Ishikawa (cell line): ENCODE data around the gene PRUNE2.

ENCODE experiments used
- CEBPB ChIP-seq: IDR thresholded peaks from 2 replicates; pipeline ENCODE4 v1.6.1; 2012
- CREB1 ChIP-seq: IDR thresholded peaks from 2 replicates; pipeline ENCODE4 v1.6.1; 2012; ENCODE audit warnings: low read depth
- EGR1 ChIP-seq: IDR thresholded peaks from 2 replicates; pipeline ENCODE4 v1.6.1; 2012
- EP300 ChIP-seq: IDR thresholded peaks from 2 replicates; pipeline ENCODE4 v1.6.1; 2012; ENCODE audit warnings: borderline replicate concordance
- FOXM1 ChIP-seq: IDR thresholded peaks from 2 replicates; pipeline ENCODE4 v1.6.1; 2012; ENCODE audit warnings: low read depth, borderline replicate concordance
- MAX ChIP-seq: IDR thresholded peaks from 2 replicates; pipeline ENCODE4 v1.6.1; 2012
- NFIC ChIP-seq: IDR thresholded peaks from 2 replicates; pipeline ENCODE4 v1.6.1; 2012
- RAD21 ChIP-seq: IDR thresholded peaks from 2 replicates; pipeline ENCODE4 v1.6.1; 2012; ENCODE audit warnings: low read depth
- TAF1 ChIP-seq: IDR thresholded peaks from 2 replicates; pipeline ENCODE4 v1.6.1; 2012; ENCODE audit warnings: low read depth, mild to moderate bottlenecking
- TCF12 ChIP-seq: IDR thresholded peaks from 2 replicates; pipeline ENCODE4 v1.6.1; 2012; ENCODE audit warnings: low read depth
- TEAD4 ChIP-seq: IDR thresholded peaks from 2 replicates; pipeline ENCODE4 v1.6.1; 2012
- USF1 ChIP-seq: IDR thresholded peaks from 2 replicates; pipeline ENCODE4 v1.6.1; 2012
- YY1 ChIP-seq: IDR thresholded peaks from 2 replicates; pipeline ENCODE4 v1.6.1; 2012; ENCODE audit warnings: low read depth
- ZBTB7A ChIP-seq: IDR thresholded peaks from 2 replicates; pipeline ENCODE4 v1.6.1; 2012; ENCODE audit warnings: low read depth
- TF ChIP-seq, protein P1 (sequence below): IDR thresholded peaks from 2 replicates; pipeline ENCODE4 v1.6.1; 2012; ENCODE audit warnings: low read depth, mild to moderate bottlenecking

Gene PRUNE2

DNA sequence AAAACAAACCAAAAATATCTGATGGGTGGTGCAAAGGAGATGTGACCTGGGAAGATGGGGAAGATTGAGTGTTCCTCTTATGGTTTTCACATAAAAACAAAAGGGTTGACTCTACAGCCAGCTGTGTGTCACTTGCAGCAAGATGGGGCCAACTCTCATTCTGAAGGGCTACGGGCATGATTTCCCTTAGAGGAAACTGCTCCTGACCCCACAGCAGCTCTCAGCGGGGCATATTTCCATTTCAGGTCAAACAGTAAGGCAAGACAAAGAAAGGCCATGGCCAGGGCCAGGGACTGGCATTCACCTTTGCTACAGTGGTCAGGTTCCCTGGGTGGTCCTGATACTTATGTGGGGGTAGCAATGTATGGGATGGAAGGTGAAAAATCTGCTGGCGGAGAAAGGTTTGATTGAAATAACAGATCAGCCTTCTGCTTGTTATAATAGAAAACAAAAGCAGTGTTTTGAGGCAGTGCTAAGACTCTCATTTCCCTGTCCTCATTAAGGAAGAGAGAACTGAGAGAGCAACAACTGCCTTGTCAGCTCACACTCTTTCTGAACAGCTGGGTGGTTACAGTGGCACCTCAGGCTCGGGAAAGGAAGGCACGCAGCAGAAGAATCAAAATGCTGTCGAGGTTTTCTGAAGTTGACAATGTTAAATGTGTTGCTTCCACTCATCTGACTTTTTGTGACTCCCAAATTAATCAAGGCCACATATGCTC lies 262.4 kb downstream of the PRUNE2 start:
- TF ChIP-seq TEAD4, result no peak
- TF ChIP-seq YY1, result no peak
- no peak for TF ChIP-seq NFIC
- no peak for TF ChIP-seq TAF1
- TF ChIP-seq, protein P1, sequence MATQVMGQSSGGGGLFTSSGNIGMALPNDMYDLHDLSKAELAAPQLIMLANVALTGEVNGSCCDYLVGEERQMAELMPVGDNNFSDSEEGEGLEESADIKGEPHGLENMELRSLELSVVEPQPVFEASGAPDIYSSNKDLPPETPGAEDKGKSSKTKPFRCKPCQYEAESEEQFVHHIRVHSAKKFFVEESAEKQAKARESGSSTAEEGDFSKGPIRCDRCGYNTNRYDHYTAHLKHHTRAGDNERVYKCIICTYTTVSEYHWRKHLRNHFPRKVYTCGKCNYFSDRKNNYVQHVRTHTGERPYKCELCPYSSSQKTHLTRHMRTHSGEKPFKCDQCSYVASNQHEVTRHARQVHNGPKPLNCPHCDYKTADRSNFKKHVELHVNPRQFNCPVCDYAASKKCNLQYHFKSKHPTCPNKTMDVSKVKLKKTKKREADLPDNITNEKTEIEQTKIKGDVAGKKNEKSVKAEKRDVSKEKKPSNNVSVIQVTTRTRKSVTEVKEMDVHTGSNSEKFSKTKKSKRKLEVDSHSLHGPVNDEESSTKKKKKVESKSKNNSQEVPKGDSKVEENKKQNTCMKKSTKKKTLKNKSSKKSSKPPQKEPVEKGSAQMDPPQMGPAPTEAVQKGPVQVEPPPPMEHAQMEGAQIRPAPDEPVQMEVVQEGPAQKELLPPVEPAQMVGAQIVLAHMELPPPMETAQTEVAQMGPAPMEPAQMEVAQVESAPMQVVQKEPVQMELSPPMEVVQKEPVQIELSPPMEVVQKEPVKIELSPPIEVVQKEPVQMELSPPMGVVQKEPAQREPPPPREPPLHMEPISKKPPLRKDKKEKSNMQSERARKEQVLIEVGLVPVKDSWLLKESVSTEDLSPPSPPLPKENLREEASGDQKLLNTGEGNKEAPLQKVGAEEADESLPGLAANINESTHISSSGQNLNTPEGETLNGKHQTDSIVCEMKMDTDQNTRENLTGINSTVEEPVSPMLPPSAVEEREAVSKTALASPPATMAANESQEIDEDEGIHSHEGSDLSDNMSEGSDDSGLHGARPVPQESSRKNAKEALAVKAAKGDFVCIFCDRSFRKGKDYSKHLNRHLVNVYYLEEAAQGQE, result no peak
- no peak for TF ChIP-seq TCF12
- no peak for TF ChIP-seq EP300
- no peak for TF ChIP-seq ZBTB7A
- no peak for TF ChIP-seq CREB1
- no peak for TF ChIP-seq RAD21
- no peak for TF ChIP-seq EGR1
- no peak for TF ChIP-seq FOXM1
- no peak for TF ChIP-seq CEBPB
- no peak for TF ChIP-seq MAX
- no peak for TF ChIP-seq USF1

GRCh38 chr9:76642701-76643209 lies 263.2 kb downstream of the PRUNE2 start:
- TF ChIP-seq MAX (no peak), TCF12 (no peak), USF1 (no peak), EP300 (no peak), CEBPB (no peak), ZBTB7A (no peak)

DNA sequence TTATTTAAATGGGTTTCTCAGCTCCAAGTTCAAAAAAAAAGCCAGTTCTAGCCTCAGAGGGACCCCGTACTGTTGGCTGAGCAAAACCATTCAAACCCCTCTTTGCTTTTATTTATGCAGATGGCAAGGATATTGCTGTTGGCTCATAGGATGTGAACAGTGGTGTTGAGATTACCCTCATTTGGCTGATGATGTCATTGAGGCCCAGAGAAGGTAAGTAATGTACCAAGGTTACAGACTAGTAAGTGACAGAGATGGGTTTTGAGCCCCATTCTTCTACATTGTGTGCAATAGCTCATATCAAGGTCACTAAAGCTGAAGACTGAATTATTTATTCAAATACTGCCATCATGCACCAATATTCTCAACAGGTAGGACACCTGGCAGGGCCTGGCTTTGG lies 263.8 kb downstream of the PRUNE2 start:
- TF ChIP-seq ZBTB7A (no peak), TCF12 (no peak), EP300 (no peak), CEBPB (no peak), CREB1 (no peak), NFIC (no peak), EGR1 (no peak), TEAD4 (no peak), FOXM1 (no peak), MAX (no peak), USF1 (no peak)
- TF ChIP-seq, protein P1, result no peak

DNA sequence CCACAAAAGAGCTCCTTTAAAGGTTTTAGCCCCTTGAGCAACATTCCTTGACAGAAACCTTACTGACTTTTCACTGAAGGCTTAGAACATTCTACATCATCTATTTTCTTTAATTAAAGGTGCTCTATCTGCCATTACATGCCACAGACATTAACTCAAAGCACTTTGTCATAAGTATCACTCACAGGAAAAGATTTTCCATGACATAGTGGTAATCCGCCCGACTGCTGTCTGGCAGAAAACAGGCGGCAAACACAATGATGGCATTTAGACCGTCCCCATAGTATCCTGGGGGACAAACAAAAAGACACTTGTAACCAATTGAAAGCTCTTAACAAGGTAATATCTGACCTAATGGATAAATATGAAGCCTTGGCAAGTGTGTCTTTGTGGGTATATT lies 267.9 kb downstream of the PRUNE2 start:
- no peak for TF ChIP-seq RAD21
- TF ChIP-seq USF1, result no peak
- no peak for TF ChIP-seq ZBTB7A
- no peak for TF ChIP-seq CEBPB
- TF ChIP-seq EGR1, result no peak
- no peak for TF ChIP-seq TAF1
- TF ChIP-seq YY1, result no peak
- TF ChIP-seq NFIC, result no peak
- TF ChIP-seq TEAD4, result no peak
- no peak for TF ChIP-seq MAX
- no peak for TF ChIP-seq TCF12

DNA sequence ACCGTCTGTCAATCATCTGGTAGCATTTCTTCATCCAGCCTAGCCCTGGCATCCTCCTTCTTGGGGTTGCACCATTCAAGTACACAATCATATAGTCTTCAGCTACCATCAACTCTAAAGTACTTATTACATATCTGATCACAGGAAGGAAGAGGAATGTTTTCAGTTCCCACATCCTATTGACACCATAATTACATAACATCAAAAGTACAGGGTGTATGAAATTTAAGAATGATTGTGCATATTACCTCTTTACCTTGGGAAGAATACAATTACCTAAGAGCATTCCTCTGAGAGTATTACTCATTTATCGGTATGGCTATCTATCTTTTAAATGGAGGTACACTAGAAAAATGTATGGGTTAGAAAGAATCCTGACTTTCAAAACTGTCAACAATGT lies 268.5 kb downstream of the PRUNE2 start:
- TF ChIP-seq EP300 (no peak), NFIC (no peak), TAF1 (no peak), EGR1 (no peak), CEBPB (no peak)
- TF ChIP-seq, protein P1, result no peak
